Kidney epithelial cell (primary cell): Measurements from ENCODE around the gene UCKL1. TPM values are rescaled to one million over a fixed set of nuclear protein-coding genes. Genes with fewer than 3 reads are reported as not detected.
"Not testable (repeated sequence)": the region's sequence is repeated elsewhere in the genome, so short reads cannot be mapped to it uniquely, and the experiment has no call there.

Experiments
- DNase-seq: peaks from one replicate; pipeline ENCODE4 v3.0.0-alpha.2; 2010; ENCODE audit warnings: low read depth
- H3K27me3 ChIP-seq: 2 replicates; pipeline ENCODE4 v1.6.0; 2011; ENCODE audit warnings: low read length; ENCODE audit not compliant: control insufficient read depth, insufficient read depth
- H3K36me3 ChIP-seq: 2 replicates; pipeline ENCODE4 v1.5.1; 2011; ENCODE audit warnings: low read length; ENCODE audit not compliant: control insufficient read depth, insufficient read depth
- H3K4me3 ChIP-seq: 2 replicates; pipeline ENCODE4 v1.5.1; 2011; ENCODE audit warnings: low read depth, mild to moderate bottlenecking, control low read depth, low read length
- total RNA-seq: library from RNA; depleted of rRNA; stranded (reverse); fragments of >200 nt; gene quantifications from 2 replicates; pipeline ENCODE4 v1.2.3, GENCODE V29; 2015
- TF ChIP-seq, protein P1 (sequence below): IDR thresholded peaks from 2 replicates; pipeline ENCODE4 v1.5.1; 2011; ENCODE audit warnings: mild to moderate bottlenecking, moderate library complexity, low read length, control low read depth, inconsistent platforms; ENCODE audit not compliant: insufficient read depth, poor library complexity, severe bottlenecking

The UCKL1 gene
- total RNA-seq, 1 donor from 2014 or later = 19.6 TPM

DNA sequence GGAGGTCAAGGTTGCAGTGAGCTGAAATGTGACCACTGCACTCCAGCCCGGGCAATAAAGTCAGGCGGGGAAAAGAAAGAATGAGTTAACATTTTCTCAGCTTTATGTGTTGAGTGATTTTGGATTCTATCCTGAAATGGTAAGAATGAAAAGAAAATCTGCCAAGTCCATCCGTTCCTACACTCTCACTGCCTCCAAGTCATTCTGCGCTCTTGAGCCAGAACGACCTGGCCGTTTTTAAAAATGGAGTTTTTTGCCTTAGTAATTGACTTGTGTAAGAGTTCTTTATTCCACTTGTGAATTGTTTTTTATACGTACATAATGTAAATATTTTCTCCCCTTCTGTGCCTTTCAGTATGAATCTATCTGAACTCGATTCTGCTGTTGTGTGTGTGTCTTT, 32.6 kb downstream of the UCKL1 start:
- Histone ChIP-seq H3K4me3 (no peak overlapping the region), H3K36me3 (no peaks in the 10 kb centered on the region), H3K27me3 (no peaks in the 10 kb centered on the region)
- TF ChIP-seq, protein P1, sequence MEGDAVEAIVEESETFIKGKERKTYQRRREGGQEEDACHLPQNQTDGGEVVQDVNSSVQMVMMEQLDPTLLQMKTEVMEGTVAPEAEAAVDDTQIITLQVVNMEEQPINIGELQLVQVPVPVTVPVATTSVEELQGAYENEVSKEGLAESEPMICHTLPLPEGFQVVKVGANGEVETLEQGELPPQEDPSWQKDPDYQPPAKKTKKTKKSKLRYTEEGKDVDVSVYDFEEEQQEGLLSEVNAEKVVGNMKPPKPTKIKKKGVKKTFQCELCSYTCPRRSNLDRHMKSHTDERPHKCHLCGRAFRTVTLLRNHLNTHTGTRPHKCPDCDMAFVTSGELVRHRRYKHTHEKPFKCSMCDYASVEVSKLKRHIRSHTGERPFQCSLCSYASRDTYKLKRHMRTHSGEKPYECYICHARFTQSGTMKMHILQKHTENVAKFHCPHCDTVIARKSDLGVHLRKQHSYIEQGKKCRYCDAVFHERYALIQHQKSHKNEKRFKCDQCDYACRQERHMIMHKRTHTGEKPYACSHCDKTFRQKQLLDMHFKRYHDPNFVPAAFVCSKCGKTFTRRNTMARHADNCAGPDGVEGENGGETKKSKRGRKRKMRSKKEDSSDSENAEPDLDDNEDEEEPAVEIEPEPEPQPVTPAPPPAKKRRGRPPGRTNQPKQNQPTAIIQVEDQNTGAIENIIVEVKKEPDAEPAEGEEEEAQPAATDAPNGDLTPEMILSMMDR = no peak
- no peak for DNase-seq

DNA sequence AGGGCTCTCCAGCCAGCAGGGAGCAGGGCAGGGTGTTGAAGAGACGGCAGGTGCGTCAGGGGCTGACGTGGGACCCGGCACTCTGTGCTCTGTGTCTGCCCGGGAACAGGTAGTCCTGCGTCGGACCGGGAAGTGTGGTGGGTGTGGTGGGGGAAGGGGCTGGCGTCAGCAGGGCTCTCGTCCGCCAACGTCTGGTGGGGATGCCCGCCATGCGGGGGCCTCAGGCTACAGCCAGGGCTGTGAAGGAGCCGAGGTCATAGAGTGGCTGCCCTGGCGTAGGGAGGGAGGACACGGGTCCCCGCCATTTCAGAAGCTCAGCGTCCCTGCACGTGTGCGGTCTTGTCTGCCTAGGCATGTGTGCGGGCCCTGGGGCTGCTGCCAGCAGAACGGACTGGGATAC, 36.0 kb downstream of the UCKL1 start:
- H3K36me3 ChIP-seq = no peaks in the 10 kb centered on the region
- TF ChIP-seq, protein P1 = no peak
- no peak overlapping the region for H3K4me3 ChIP-seq
- no peaks in the 10 kb centered on the region for H3K27me3 ChIP-seq
- no peak for DNase-seq

DNA sequence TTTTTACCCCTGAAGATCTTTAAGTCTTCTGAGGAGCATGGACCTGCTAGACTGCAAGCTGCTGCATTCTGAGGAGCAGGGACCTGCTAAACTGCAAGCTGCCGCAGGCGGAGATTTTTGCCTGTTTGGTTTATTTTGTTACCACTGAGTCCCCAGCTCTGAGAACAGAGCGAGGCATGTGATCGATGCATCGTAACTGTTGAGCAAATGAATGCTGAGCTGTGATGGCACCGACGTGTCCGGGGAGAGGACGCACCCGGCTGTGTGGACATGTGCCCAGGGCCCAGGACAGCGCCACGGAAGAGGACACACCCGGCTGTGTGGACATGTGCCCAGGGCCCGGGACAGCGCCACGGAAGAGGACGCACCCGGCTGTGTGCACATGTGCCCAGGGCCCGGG, 37.1 kb downstream of the UCKL1 start:
- DNase-seq = no peak
- no peak overlapping the region for H3K4me3 ChIP-seq
- no peaks in the 10 kb centered on the region for H3K27me3 ChIP-seq
- TF ChIP-seq, protein P1 = no peak
- H3K36me3 ChIP-seq = no peaks in the 10 kb centered on the region

DNA sequence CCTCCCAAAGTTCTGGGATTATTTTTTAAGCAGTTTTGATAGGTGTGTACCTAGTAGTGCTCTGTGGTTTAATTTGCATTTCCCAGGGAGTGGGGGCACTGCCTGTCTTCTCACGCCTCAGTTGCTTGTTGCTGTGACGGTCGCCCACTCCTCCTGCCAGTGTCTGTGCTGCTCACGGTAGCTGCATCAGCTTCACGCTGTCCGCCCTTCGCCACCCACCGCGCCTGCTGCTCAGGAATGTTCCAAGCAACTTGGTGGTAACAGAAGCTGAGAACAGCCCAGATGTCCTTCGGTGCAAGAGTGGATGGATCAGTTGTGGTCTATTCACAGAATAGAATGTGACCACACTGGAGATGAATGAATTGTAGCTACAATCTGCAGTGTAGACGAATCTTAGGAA, 38.4 kb downstream of the UCKL1 start:
- no peak for DNase-seq
- Histone ChIP-seq H3K36me3 (no peaks in the 10 kb centered on the region), H3K4me3 (no peak overlapping the region)

DNA sequence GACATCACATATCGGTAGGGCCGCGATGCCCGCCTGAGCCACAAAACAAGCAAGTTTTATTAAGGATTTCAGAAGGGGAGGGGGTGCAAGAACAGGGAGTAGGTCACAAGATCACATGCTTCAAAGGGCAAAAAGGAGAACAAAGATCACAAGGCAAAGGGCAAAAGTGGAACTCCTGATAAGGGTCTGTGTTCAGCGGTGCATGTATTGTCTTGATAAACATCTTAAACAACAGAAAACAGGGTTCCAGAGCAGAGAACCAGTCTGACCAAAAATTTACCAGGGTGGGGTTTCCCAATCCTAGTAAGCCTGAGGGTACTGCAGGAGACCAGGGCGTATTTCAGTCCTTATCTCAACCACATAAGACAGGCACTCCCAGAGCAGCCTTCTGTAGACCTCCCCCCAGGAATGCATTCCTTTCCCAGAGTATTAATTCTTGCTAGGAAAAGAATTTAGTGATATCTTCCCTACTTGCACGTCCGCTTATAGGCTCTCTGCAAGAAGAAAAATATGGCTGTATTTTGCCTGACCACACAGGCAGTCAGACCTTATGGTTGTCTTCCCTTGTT, 39.8 kb downstream of the UCKL1 start:
- not testable (repeated sequence) for H3K36me3 ChIP-seq, DNase-seq, H3K4me3 ChIP-seq, H3K27me3 ChIP-seq

More for the DNA sequence above, 38.4 kb downstream of the UCKL1 start:
- no peaks in the 10 kb centered on the region for H3K27me3 ChIP-seq
- TF ChIP-seq, protein P1 = no peak

DNA sequence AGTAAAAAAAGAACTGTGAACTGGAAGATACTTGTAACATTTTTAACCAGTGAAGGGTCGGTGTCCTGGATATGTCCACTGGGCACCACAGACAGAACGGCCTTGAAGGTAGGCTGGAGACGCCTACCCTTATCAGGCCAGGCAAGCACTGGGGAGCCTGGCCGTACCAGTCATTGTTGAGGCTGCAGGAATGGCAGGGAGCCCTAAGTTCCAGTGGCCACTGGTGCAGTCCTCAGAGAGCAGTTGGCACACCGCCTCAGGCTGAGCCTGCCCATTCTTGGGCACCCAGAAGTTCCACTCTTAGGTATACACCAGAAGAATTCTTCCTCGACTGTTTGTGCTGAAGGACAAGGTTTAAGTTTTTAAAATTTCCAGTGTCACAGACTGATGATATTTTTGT, 40.7 kb downstream of the UCKL1 start:
- Histone ChIP-seq H3K4me3 (no peak overlapping the region), H3K27me3 (no peaks in the 10 kb centered on the region), H3K36me3 (no peaks in the 10 kb centered on the region)
- DNase-seq = no peak
- TF ChIP-seq, protein P1 = no peak
